Peyer's patch (tissue), 4 donors: Measurements from ENCODE around the gene CHCHD3. TPM values are rescaled to one million over a fixed set of nuclear protein-coding genes. Genes with fewer than 3 reads are reported as not detected.

ENCODE experiments used
- DNase-seq, 3 donors: peaks; one replicate each; pipeline ENCODE4 v3.0.0-alpha.2; 2017 to 2019
- H3K27ac ChIP-seq, 4 donors: fragments of 200-600 bp; sonication (generic); one replicate each; pipeline ENCODE4 v1.5.1; 2016 to 2019
- H3K27me3 ChIP-seq, 2 donors: fragments of 200-600 bp; sonication (generic); one replicate each; pipeline ENCODE4 v1.5.1; 2019
- H3K36me3 ChIP-seq, 3 donors: fragments of 200-600 bp; sonication (generic); one replicate each; pipeline ENCODE4 v1.5.1; 2016 to 2019
- H3K4me1 ChIP-seq, 4 donors: fragments of 200-600 bp; sonication (generic); one replicate each; pipeline ENCODE4 v1.5.1; 2016 to 2019
- H3K4me3 ChIP-seq, 4 donors: fragments of 200-600 bp; sonication (generic); 1 replicate in 3 of 4; 2 replicates in 1 of 4; pipeline ENCODE4 v1.5.1; 2016 to 2019; ENCODE audit warnings: mild to moderate bottlenecking in 1 of 4
- H3K9me3 ChIP-seq, 4 donors: fragments of 200-600 bp; sonication (generic); one replicate each; pipeline ENCODE4 v1.5.1; 2016 to 2019; ENCODE audit warnings: mild to moderate bottlenecking in 1 of 4
- CTCF ChIP-seq, 6 experiments: fragments of 450-650 bp in 4 of 6; fragments of 200-600 bp in 2 of 6; sonication (generic) in 1 of 6; IDR thresholded peaks; one replicate each; pipeline ENCODE4 v1.5.1; 2017 to 2019; ENCODE audit warnings: antibody characterized with exemption in 6 of 6, mild to moderate bottlenecking in 3 of 6, moderate library complexity in 1 of 6
- POLR2A ChIP-seq, 2 donors: fragments of 450-650 bp; IDR thresholded peaks; one replicate each; pipeline ENCODE4 v1.5.1; 2017; ENCODE audit warnings: antibody characterized with exemption in 2 of 2, mild to moderate bottlenecking in 2 of 2, moderate library complexity in 2 of 2
- total RNA-seq, 4 donors: library from RNA; depleted of rRNA; stranded (reverse); fragments of >200 nt; gene quantifications; one replicate each; pipeline ENCODE4 v1.1.0, GENCODE V29; 2016

CHCHD3 gene
- total RNA-seq, 4 donors from 2014 or later: 53.9 to 114 (median 84.0) TPM

DNA sequence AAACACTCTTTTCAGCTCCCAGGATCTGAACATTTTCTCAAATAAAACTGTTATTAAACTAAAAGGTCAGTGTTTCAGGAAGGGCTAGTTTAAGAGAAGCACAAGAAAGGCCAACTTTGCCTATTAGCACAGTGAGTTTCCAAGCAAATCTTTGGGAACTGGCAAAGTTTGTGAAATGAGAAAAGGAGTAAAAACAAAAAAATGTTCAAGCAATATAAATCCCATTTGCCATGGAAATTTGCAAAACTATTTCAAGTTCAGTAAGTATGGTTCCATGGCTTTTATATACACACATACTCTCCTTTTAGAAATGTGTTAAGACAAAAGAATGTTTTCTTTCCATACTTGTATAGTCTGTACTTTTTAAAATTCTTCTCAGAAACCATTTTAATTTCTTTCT, 51.5 kb downstream of the CHCHD3 start:
- Histone ChIP-seq H3K9me3 (no peaks in the 10 kb centered on the region), H3K4me3 (no peak overlapping the region), H3K27me3 (no peaks in the 10 kb centered on the region), H3K27ac (no peak overlapping the region), H3K4me1 (no peaks in the 10 kb centered on the region), H3K36me3 (no peaks in the 10 kb centered on the region)
- TF ChIP-seq CTCF (IDR thresholded peaks at IDR 0.05) (no peak), POLR2A (IDR thresholded peaks at IDR 0.05) (no peak)
- no peak for DNase-seq

GRCh38 chr7:133029463-133029862, 52.4 kb downstream of the CHCHD3 start:
- no peak overlapping the region for H3K27ac ChIP-seq
- no peaks in the 10 kb centered on the region for H3K36me3 ChIP-seq
- no peaks in the 10 kb centered on the region for H3K9me3 ChIP-seq
- no peaks in the 10 kb centered on the region for H3K27me3 ChIP-seq
- TF ChIP-seq CTCF (IDR thresholded peaks at IDR 0.05): no peak
- TF ChIP-seq POLR2A (IDR thresholded peaks at IDR 0.05): no peak
- no peaks in the 10 kb centered on the region for H3K4me1 ChIP-seq
- DNase-seq: no peak
- H3K4me3 ChIP-seq: no peak overlapping the region

GRCh38 chr7:133027397-133027796, 54.5 kb downstream of the CHCHD3 start:
- H3K4me3 ChIP-seq: no peak overlapping the region
- no peaks in the 10 kb centered on the region for H3K27me3 ChIP-seq
- H3K27ac ChIP-seq: no peak overlapping the region
- DNase-seq: no peak
- H3K9me3 ChIP-seq: no peaks in the 10 kb centered on the region
- TF ChIP-seq POLR2A (IDR thresholded peaks at IDR 0.05) (no peak), CTCF (IDR thresholded peaks at IDR 0.05) (no peak)
- no peaks in the 10 kb centered on the region for H3K4me1 ChIP-seq
- no peaks in the 10 kb centered on the region for H3K36me3 ChIP-seq

DNA sequence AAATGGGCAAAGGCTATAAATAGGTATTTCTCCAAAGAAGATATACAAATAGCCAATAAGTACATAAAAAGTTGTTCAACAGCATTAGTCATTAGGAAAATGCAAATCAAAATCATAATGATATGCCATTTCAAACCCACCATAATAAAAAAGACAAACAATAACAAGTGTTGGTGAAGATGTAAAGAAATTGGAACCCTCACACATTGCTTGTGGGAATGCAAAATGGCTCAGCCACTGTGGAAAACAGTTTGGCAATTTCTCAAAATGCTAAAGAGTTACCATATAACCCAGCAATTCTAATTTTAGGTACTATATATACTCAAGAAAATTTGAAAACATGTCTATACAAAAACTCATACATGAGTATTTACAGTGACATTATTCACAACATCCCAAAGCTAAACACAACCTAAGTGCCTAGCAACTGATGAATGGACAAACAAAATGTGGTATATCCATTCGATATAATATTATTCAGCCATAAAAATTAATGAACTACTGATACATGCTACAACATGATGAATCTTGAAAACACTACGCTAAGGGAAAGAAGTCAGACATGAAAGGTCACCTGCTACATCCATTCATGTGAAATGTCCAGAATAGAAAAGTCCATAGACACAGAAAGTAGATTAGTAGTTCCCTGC, 55.6 kb downstream of the CHCHD3 start:
- no peak overlapping the region for H3K27ac ChIP-seq
- H3K4me3 ChIP-seq: no peak overlapping the region
- H3K9me3 ChIP-seq: no peaks in the 10 kb centered on the region
- no peak for DNase-seq
- H3K27me3 ChIP-seq: no peaks in the 10 kb centered on the region
- TF ChIP-seq POLR2A (IDR thresholded peaks at IDR 0.05): no peak
- TF ChIP-seq CTCF (IDR thresholded peaks at IDR 0.05): no peak
- H3K4me1 ChIP-seq: no peaks in the 10 kb centered on the region
- no peaks in the 10 kb centered on the region for H3K36me3 ChIP-seq

GRCh38 chr7:133025056-133025455, 56.8 kb downstream of the CHCHD3 start:
- DNase-seq: no peak
- no peaks in the 10 kb centered on the region for H3K9me3 ChIP-seq
- no peak overlapping the region for H3K4me3 ChIP-seq
- TF ChIP-seq POLR2A (IDR thresholded peaks at IDR 0.05): no peak
- no peak for TF ChIP-seq CTCF (IDR thresholded peaks at IDR 0.05)
- no peak overlapping the region for H3K27ac ChIP-seq
- no peaks in the 10 kb centered on the region for H3K27me3 ChIP-seq
- H3K36me3 ChIP-seq: no peaks in the 10 kb centered on the region
- H3K4me1 ChIP-seq: no peaks in the 10 kb centered on the region

DNA sequence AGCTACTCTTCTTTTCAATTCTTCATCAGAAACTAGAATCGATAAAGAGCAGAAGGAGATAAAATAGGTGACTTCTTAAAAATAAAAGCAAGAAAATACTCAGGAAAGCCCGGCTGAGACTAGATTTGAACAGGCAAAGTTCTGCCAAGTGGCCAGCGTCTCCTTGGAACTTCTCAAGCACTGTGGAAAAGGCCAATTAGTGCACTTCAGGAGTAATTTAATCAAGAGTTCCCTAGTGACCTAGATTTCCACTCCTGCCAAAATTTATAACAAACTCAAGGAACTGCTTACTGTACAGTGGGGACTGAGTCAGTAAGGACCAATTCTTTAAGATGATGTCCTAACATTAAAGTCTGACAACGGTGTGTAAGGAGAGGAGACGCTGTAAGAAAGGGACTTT, 57.3 kb downstream of the CHCHD3 start:
- Histone ChIP-seq H3K9me3 (no peaks in the 10 kb centered on the region), H3K36me3 (no peaks in the 10 kb centered on the region), H3K27me3 (no peaks in the 10 kb centered on the region), H3K4me1 (no peaks in the 10 kb centered on the region), H3K4me3 (no peak overlapping the region), H3K27ac (no peak overlapping the region)
- no peak for TF ChIP-seq POLR2A (IDR thresholded peaks at IDR 0.05)
- TF ChIP-seq CTCF (IDR thresholded peaks at IDR 0.05): no peak
- DNase-seq: no peak
